ENCODE results near the gene RHEX.

Gene RHEX

DNA sequence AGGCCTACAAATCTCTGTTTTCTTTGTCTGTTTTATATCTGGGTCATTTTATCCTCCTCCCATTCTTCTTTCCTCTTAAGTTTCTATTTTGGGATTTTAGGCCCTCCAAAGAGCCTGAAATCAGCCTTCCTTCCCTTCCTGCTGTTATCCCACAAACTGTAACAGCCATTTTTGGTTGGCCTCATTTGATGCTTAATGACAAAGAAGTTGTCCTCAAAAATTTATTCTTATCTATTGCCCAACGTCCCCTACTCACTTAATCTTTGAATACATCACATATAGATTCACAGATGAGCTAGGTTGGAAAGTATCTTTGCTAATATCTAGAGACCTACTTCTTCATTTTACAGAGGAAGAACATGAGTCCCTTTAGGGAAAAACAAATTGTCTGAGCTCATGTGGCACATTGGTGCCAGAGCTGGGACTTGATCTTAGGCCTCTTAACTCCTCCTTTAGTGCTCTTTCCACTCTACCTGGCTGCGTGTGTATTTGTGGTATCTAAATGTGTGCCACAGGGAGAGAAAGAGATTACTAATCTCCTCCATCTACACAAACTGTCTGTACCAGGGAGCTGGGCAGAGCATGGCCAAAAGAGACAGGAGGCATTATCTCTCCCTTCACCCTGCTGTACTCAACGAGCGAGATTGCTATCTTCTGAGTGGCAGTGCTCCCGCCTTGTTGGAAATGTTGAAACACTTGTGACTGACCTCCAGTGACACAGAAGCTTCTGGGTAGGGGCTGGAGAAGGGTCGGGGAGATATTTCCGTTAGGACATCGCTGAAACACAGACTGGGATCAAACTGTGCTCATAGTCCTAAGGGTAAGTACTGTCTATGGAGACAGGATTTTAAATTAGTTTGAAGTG lies 30.1 kb downstream of the RHEX start:
- CTCF ChIA-PET: interaction anchor here (0.6 to 4.9 kb wide), 11 partner anchors 7 to 54 kb away, joined by 3 to 25 read pairs (median 3); partner anchors contain the start of gene AVPR1B
- peak in 1 of 3 donors; percentile 28 for DNase-seq
- Histone ChIP-seq H3K4me3 (ENCODE audit: control insufficient read depth in 1 of 7, extremely low read depth in 1 of 7, insufficient read depth in 4 of 7, low read depth in 2 of 7, low read length in 6 of 7) (peak overlapping the region in 2 of 7 experiments; percentile 6 to 32), H3K36me3 (ENCODE audit: control insufficient read depth in 4 of 4, insufficient read depth in 4 of 4, low read length in 3 of 4) (no peaks in the 10 kb centered on the region), H3K4me1 (ENCODE audit: control extremely low read depth in 1 of 4, control insufficient read depth in 4 of 4, insufficient read depth in 4 of 4, low read length in 3 of 4) (peaks cover 9 to 61% (median 56%) of the 10 kb centered on the region in 4 experiments), H3K9me3 (ENCODE audit: control extremely low read depth in 1 of 5, control insufficient read depth in 4 of 5, insufficient read depth in 2 of 5, low read depth in 1 of 5, low read length in 4 of 5) (no peaks in the 10 kb centered on the region), H3K27ac (ENCODE audit: insufficient read depth in 1 of 2, low read depth in 1 of 2, low read length in 2 of 2, poor library complexity in 1 of 2, severe bottlenecking in 2 of 2) (peak overlapping the region; percentile 40 to 52), H3K27me3 (replicated peaks in 2 of 5; ENCODE audit: control insufficient read depth in 4 of 5, insufficient read depth in 5 of 5, low read length in 4 of 5) (no peaks in the 10 kb centered on the region)
- POLR2A ChIA-PET: interaction anchor here (1.0 kb wide), 1 partner anchor 8 kb away, joined by 3 read pairs; no protein-coding TSS in a partner anchor
- WGBS (ENCODE audit: insufficient coverage): 55% methylated on average over 4 of the region's 8 CpGs

DNA sequence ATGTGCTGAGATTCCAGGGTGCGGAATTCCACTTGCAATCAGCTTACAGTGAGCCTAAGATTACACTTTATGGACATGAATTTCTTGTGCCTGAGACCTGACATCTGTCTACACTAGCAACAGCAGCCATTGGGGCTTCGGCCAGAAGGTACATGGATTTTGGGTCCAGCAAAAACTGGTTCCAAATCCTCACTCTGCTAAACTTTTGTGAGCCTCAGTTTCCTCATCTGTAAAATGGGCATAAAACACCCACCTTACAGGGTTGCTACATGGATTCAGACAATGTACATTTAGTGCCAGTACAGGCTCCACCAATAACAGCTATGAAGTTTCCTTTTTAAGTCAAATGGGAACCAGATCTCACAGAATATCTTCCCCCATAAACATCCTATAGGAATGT lies 30.8 kb downstream of the RHEX start:
- Histone ChIP-seq H3K4me1 (ENCODE audit: control extremely low read depth in 1 of 4, control insufficient read depth in 4 of 4, insufficient read depth in 4 of 4, low read length in 3 of 4) (peaks cover 9 to 59% (median 52%) of the 10 kb centered on the region in 4 experiments), H3K9me3 (ENCODE audit: control extremely low read depth in 1 of 5, control insufficient read depth in 4 of 5, insufficient read depth in 2 of 5, low read depth in 1 of 5, low read length in 4 of 5) (no peaks in the 10 kb centered on the region), H3K27ac (ENCODE audit: insufficient read depth in 1 of 2, low read depth in 1 of 2, low read length in 2 of 2, poor library complexity in 1 of 2, severe bottlenecking in 2 of 2) (no peak overlapping the region), H3K27me3 (replicated peaks in 2 of 5; ENCODE audit: control insufficient read depth in 4 of 5, insufficient read depth in 5 of 5, low read length in 4 of 5) (no peaks in the 10 kb centered on the region), H3K36me3 (ENCODE audit: control insufficient read depth in 4 of 4, insufficient read depth in 4 of 4, low read length in 3 of 4) (no peaks in the 10 kb centered on the region), H3K4me3 (ENCODE audit: control insufficient read depth in 1 of 7, extremely low read depth in 1 of 7, insufficient read depth in 4 of 7, low read depth in 2 of 7, low read length in 6 of 7) (peak overlapping the region in 3 of 7 experiments; percentile 6 to 43 (median 32))
- DNase-seq: no peak
- CTCF ChIA-PET: interaction anchor here (0.6 to 4.9 kb wide), 11 partner anchors 8 to 34 kb away, joined by 3 to 25 read pairs (median 3); partner anchors contain the start of gene AVPR1B
- POLR2A ChIA-PET: interaction anchor here (1.0 kb wide), 1 partner anchor 9 kb away, joined by 3 read pairs; no protein-coding TSS in a partner anchor
- 88% methylated on average over 1 of the region's 2 CpGs for WGBS (ENCODE audit: insufficient coverage)

DNA sequence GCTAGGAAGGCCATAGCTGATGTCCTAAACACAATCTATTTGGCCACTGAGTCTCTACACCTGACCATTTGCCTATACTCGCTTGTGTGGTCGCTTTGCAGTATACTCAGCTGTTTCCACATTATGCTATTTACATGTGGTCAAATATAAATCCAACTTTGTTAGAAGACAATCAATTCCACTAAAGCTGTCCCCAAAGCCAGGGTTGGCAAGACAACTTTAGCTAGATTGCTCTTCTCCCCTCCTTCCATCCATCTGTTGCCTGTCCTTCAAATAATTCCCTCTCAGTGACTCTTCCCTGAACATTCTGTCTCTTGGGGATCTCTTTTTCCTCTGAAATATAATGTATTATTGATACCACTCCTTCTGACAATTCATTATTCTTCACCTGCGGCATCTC lies 34.1 kb downstream of the RHEX start:
- DNase-seq: no peak
- H3K9me3 ChIP-seq (ENCODE audit: control extremely low read depth in 1 of 5, control insufficient read depth in 4 of 5, insufficient read depth in 2 of 5, low read depth in 1 of 5, low read length in 4 of 5): no peaks in the 10 kb centered on the region
- POLR2A ChIA-PET: no interaction called here
- H3K27ac ChIP-seq (ENCODE audit: insufficient read depth in 1 of 2, low read depth in 1 of 2, low read length in 2 of 2, poor library complexity in 1 of 2, severe bottlenecking in 2 of 2): no peak overlapping the region
- no peaks in the 10 kb centered on the region for H3K27me3 ChIP-seq (replicated peaks in 2 of 5; ENCODE audit: control insufficient read depth in 4 of 5, insufficient read depth in 5 of 5, low read length in 4 of 5)
- CTCF ChIA-PET: interaction anchor here (0.8 to 2.1 kb wide), 2 partner anchors 9 to 47 kb away, joined by 3 to 7 read pairs; no protein-coding TSS in a partner anchor
- no peaks in the 10 kb centered on the region for H3K36me3 ChIP-seq (ENCODE audit: control insufficient read depth in 4 of 4, insufficient read depth in 4 of 4, low read length in 3 of 4)
- whole genome bisulfite sequencing (ENCODE audit: insufficient coverage): 96% methylated on average over 3 of the region's 3 CpGs
- H3K4me3 ChIP-seq (ENCODE audit: control insufficient read depth in 1 of 7, extremely low read depth in 1 of 7, insufficient read depth in 4 of 7, low read depth in 2 of 7, low read length in 6 of 7): peak overlapping the region in 1 of 7 experiments; percentile 45
- peaks cover 6 to 54% (median 32%) of the 10 kb centered on the region in 4 experiments for H3K4me1 ChIP-seq (ENCODE audit: control extremely low read depth in 1 of 4, control insufficient read depth in 4 of 4, insufficient read depth in 4 of 4, low read length in 3 of 4)

DNA sequence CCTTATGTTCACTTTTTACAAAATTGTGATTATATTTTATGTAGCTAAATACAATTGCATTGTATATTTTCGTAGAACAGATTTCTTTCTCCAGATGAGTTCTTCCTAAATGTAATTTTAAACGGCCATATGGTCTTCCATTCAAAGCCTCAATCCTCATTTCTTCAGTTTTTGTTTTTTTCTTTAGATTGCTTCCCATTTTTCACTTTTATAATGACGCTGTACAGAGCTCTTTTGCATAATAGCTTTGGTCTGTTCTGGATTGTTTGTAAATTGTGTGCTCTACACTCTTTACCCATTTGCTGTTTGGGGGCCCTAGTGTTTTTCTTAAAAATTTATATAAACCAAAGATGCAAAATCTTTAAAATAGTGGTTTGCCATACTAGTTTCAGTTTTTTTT lies 36.4 kb downstream of the RHEX start:
- ChIA-PET CTCF (interaction anchor here (0.6 to 1.4 kb wide), 3 partner anchors 10 to 58 kb away, joined by 3 to 5 read pairs (median 4); no protein-coding TSS in a partner anchor), POLR2A (no interaction called here)
- Histone ChIP-seq H3K36me3 (ENCODE audit: control insufficient read depth in 4 of 4, insufficient read depth in 4 of 4, low read length in 3 of 4) (no peaks in the 10 kb centered on the region), H3K4me1 (ENCODE audit: control extremely low read depth in 1 of 4, control insufficient read depth in 4 of 4, insufficient read depth in 4 of 4, low read length in 3 of 4) (peaks cover 14 to 51% (median 32%) of the 10 kb centered on the region in 4 experiments), H3K27me3 (replicated peaks in 2 of 5; ENCODE audit: control insufficient read depth in 4 of 5, insufficient read depth in 5 of 5, low read length in 4 of 5) (no peaks in the 10 kb centered on the region), H3K27ac (ENCODE audit: insufficient read depth in 1 of 2, low read depth in 1 of 2, low read length in 2 of 2, poor library complexity in 1 of 2, severe bottlenecking in 2 of 2) (peak overlapping the region in 1 of 2 experiments; percentile 31), H3K9me3 (ENCODE audit: control extremely low read depth in 1 of 5, control insufficient read depth in 4 of 5, insufficient read depth in 2 of 5, low read depth in 1 of 5, low read length in 4 of 5) (no peaks in the 10 kb centered on the region), H3K4me3 (ENCODE audit: control insufficient read depth in 1 of 7, extremely low read depth in 1 of 7, insufficient read depth in 4 of 7, low read depth in 2 of 7, low read length in 6 of 7) (no peak overlapping the region)
- DNase-seq: no peak
- 33% methylated on average over 1 of the region's 3 CpGs for WGBS (ENCODE audit: insufficient coverage)

DNA sequence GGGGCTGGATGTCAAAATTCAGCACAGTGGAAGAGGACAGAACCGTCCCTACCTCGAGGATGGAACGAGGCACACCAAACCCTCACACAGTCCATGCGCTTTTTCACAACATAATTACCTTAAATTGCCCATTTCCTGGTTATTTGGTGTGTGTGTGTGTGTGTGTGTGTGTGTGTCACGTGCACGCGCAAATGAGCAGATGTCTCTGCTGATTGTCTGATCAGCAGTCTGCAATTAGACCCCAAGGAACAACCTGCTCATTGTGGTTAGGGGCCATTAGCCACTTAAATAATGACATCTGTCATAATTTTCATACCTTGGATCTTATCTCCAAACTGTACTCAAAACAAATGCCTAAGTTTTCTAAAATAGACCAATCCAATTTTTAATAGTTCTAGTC lies 41.1 kb downstream of the RHEX start:
- WGBS (ENCODE audit: insufficient coverage): no CpG with 5 or more reads among the region's 7 CpGs
- no peaks in the 10 kb centered on the region for H3K27me3 ChIP-seq (replicated peaks in 2 of 5; ENCODE audit: control insufficient read depth in 4 of 5, insufficient read depth in 5 of 5, low read length in 4 of 5)
- H3K9me3 ChIP-seq (ENCODE audit: control extremely low read depth in 1 of 5, control insufficient read depth in 4 of 5, insufficient read depth in 2 of 5, low read depth in 1 of 5, low read length in 4 of 5): no peaks in the 10 kb centered on the region
- DNase-seq: peak; percentile 74 to 98 (median 95)
- no peak overlapping the region for H3K4me3 ChIP-seq (ENCODE audit: control insufficient read depth in 1 of 7, extremely low read depth in 1 of 7, insufficient read depth in 4 of 7, low read depth in 2 of 7, low read length in 6 of 7)
- H3K36me3 ChIP-seq (ENCODE audit: control insufficient read depth in 4 of 4, insufficient read depth in 4 of 4, low read length in 3 of 4): peaks cover 0 to 3% (median 0%) of the 10 kb centered on the region in 4 experiments
- H3K4me1 ChIP-seq (ENCODE audit: control extremely low read depth in 1 of 4, control insufficient read depth in 4 of 4, insufficient read depth in 4 of 4, low read length in 3 of 4): peaks cover 16 to 72% (median 49%) of the 10 kb centered on the region in 4 experiments
- POLR2A ChIA-PET: no interaction called here
- peak overlapping the region; percentile 65 to 67 for H3K27ac ChIP-seq (ENCODE audit: insufficient read depth in 1 of 2, low read depth in 1 of 2, low read length in 2 of 2, poor library complexity in 1 of 2, severe bottlenecking in 2 of 2)
- CTCF ChIA-PET: interaction anchor here (0.8 to 3.2 kb wide), 3 partner anchors 11 to 38 kb away, joined by 3 to 25 read pairs (median 3); no protein-coding TSS in a partner anchor

DNA sequence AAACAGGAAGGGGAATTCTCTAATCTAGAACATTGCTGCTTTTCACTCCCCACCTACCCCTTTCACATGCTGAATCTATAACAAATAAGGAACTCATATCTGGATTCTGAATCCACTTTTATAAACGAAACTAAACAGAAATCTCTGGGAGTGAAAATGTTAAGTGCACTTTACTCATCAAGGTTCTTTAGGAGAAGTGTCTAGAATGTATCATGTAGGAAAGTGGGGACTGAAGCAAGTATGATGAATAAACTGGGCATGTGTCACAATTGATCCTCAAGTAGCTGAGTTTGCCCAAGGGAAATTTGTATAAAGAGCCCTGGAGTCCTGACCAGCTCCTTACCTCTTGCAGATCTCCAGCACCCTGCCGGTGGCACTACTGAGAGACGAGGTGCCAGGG lies 44.4 kb downstream of the RHEX start:
- Histone ChIP-seq H3K27ac (ENCODE audit: insufficient read depth in 1 of 2, low read depth in 1 of 2, low read length in 2 of 2, poor library complexity in 1 of 2, severe bottlenecking in 2 of 2) (no peak overlapping the region), H3K36me3 (ENCODE audit: control insufficient read depth in 4 of 4, insufficient read depth in 4 of 4, low read length in 3 of 4) (peaks cover 0 to 3% (median 1%) of the 10 kb centered on the region in 4 experiments), H3K27me3 (replicated peaks in 2 of 5; ENCODE audit: control insufficient read depth in 4 of 5, insufficient read depth in 5 of 5, low read length in 4 of 5) (no peaks in the 10 kb centered on the region), H3K4me1 (ENCODE audit: control extremely low read depth in 1 of 4, control insufficient read depth in 4 of 4, insufficient read depth in 4 of 4, low read length in 3 of 4) (peaks cover 34 to 80% (median 68%) of the 10 kb centered on the region in 4 experiments), H3K4me3 (ENCODE audit: control insufficient read depth in 1 of 7, extremely low read depth in 1 of 7, insufficient read depth in 4 of 7, low read depth in 2 of 7, low read length in 6 of 7) (no peak overlapping the region), H3K9me3 (ENCODE audit: control extremely low read depth in 1 of 5, control insufficient read depth in 4 of 5, insufficient read depth in 2 of 5, low read depth in 1 of 5, low read length in 4 of 5) (no peaks in the 10 kb centered on the region)
- CTCF ChIA-PET: interaction anchor here (0.9 to 2.5 kb wide), 5 partner anchors 9 to 438 kb away, joined by 3 to 14 read pairs (median 3); no protein-coding TSS in a partner anchor
- POLR2A ChIA-PET: no interaction called here
- WGBS (ENCODE audit: insufficient coverage): 94% methylated on average over 2 of the region's 3 CpGs
- DNase-seq: peak in 1 of 3 donors; percentile 31
